Measurements from ENCODE around the gene COX10. TPM values are rescaled to one million over a fixed set of nuclear protein-coding genes. Genes with fewer than 3 reads are reported as not detected.
"Not testable (repeated sequence)": the region's sequence is repeated elsewhere in the genome, so short reads cannot be mapped to it uniquely, and the experiment has no call there.

The COX10 gene
- total and polyA plus RNA-seq, 2 experiments from 2014 or later: 13.9 to 18.5 TPM

GRCh38 chr17:14225254-14225980 is 156.1 kb downstream of the COX10 start:
- Histone ChIP-seq H3K27ac (no peak overlapping the region), H3K27me3 (replicated peaks; ENCODE audit: insufficient read depth) (no peaks in the 10 kb centered on the region), H3K4me2 (ENCODE audit: unreplicated experiment) (no peak overlapping the region), H3K9ac (no peak overlapping the region), H4K20me1 (ENCODE audit: insufficient read depth) (no peaks in the 10 kb centered on the region), H3K4me3 (no peak overlapping the region), H3K36me3 (ENCODE audit: low read depth) (no peaks in the 10 kb centered on the region), H3K9me3 (ENCODE audit: low read depth) (no peaks in the 10 kb centered on the region), H2AFZ (no peak overlapping the region), H3K9me2 (ENCODE audit: insufficient read depth) (no peaks in the 10 kb centered on the region), H3F3A (ENCODE audit: insufficient read depth) (peaks cover 12% of the 10 kb centered on the region; the same call in 1 of the 2 replicates), H3K4me1 (ENCODE audit: insufficient read depth) (peaks cover 9% of the 10 kb centered on the region; the same call in 1 of the 2 replicates), H3K79me2 (ENCODE audit: insufficient read depth) (no peaks in the 10 kb centered on the region)
- DNase-seq: no peak
- in situ Hi-C loops (cut with MboI): no loop called here
- TF ChIP-seq EZH2phosphoT487 (IDR thresholded peaks at IDR 0.05; ENCODE audit: insufficient read depth, low read depth) (no peak), EZH2 (IDR thresholded peaks at IDR 0.05; ENCODE audit: insufficient read depth, poor library complexity, severe bottlenecking) (no peak)
- WGBS, 2 experiments (ENCODE audit: low coverage in 1 of 2, low lambda C conversion rate in 2 of 2, missing lambda C conversion rate in 2 of 2): 90 to 91% methylated on average over 10 of the region's 10 CpGs

- no peaks in the 10 kb centered on the region for H3K79me2 ChIP-seq (ENCODE audit: insufficient read depth)
- no peak overlapping the region for H3K27ac ChIP-seq
- WGBS, 2 experiments (ENCODE audit: low coverage in 1 of 2, low lambda C conversion rate in 2 of 2, missing lambda C conversion rate in 2 of 2): 92 to 96% methylated on average over 7 of the region's 7 CpGs
- no peak overlapping the region for H3K9ac ChIP-seq
- no peaks in the 10 kb centered on the region for H3K36me3 ChIP-seq (ENCODE audit: low read depth)
- no peaks in the 10 kb centered on the region for H3K27me3 ChIP-seq (replicated peaks; ENCODE audit: insufficient read depth)
- no peaks in the 10 kb centered on the region for H3K9me3 ChIP-seq (ENCODE audit: low read depth)
- H3K4me2 ChIP-seq (ENCODE audit: unreplicated experiment): no peak overlapping the region
- H3K4me1 ChIP-seq (ENCODE audit: insufficient read depth): peaks cover 9% of the 10 kb centered on the region; the same call in 1 of the 2 replicates
- H3K4me3 ChIP-seq: no peak overlapping the region
- TF ChIP-seq EZH2phosphoT487 (IDR thresholded peaks at IDR 0.05; ENCODE audit: insufficient read depth, low read depth): no peak
- no peak for TF ChIP-seq EZH2 (IDR thresholded peaks at IDR 0.05; ENCODE audit: insufficient read depth, poor library complexity, severe bottlenecking)
- H4K20me1 ChIP-seq (ENCODE audit: insufficient read depth): no peaks in the 10 kb centered on the region
- H3F3A ChIP-seq (ENCODE audit: insufficient read depth): peaks cover 12% of the 10 kb centered on the region
- no peak for DNase-seq
- in situ Hi-C loops (cut with MboI): no loop called here
- H2AFZ ChIP-seq: no peak overlapping the region
- no peaks in the 10 kb centered on the region for H3K9me2 ChIP-seq (ENCODE audit: insufficient read depth)
Observed at GRCh38 chr17:14227052-14227451, 157.7 kb downstream of the COX10 start.

- TF ChIP-seq EZH2phosphoT487 (IDR thresholded peaks at IDR 0.05; ENCODE audit: insufficient read depth, low read depth) (no peak), EZH2 (IDR thresholded peaks at IDR 0.05; ENCODE audit: insufficient read depth, poor library complexity, severe bottlenecking) (no peak)
- WGBS, 2 experiments (ENCODE audit: low coverage in 1 of 2, low lambda C conversion rate in 2 of 2, missing lambda C conversion rate in 2 of 2): 29 to 38% methylated on average over 4 of the region's 4 CpGs
Observed at GRCh38 chr17:14228903-14229302, 159.6 kb downstream of the COX10 start.

GRCh38 chr17:14231187-14231586 is 161.9 kb downstream of the COX10 start:
- H3K4me1 ChIP-seq (ENCODE audit: insufficient read depth); H3K79me2 ChIP-seq (ENCODE audit: insufficient read depth); H3K36me3 ChIP-seq (ENCODE audit: low read depth); H3K27me3 ChIP-seq (replicated peaks; ENCODE audit: insufficient read depth); H3K9ac ChIP-seq; H3K9me2 ChIP-seq (ENCODE audit: insufficient read depth); H4K20me1 ChIP-seq (ENCODE audit: insufficient read depth); H3K9me3 ChIP-seq (ENCODE audit: low read depth); in situ Hi-C loops (cut with MboI): not testable (repeated sequence)
- Histone ChIP-seq H3K4me2 (ENCODE audit: unreplicated experiment) (peak overlapping the region; percentile 11), H3K27ac (peak overlapping the region; percentile 47; the same call in 1 of the 2 replicates), H3K4me3 (peak overlapping the region; percentile 68), H2AFZ (peak overlapping the region; percentile 76), H3F3A (ENCODE audit: insufficient read depth) (peaks cover 12% of the 10 kb centered on the region)
- WGBS, 2 experiments (ENCODE audit: low coverage in 1 of 2, low lambda C conversion rate in 2 of 2, missing lambda C conversion rate in 2 of 2): 13 to 17% methylated on average over 4 of the region's 6 CpGs
- DNase-seq: peak; percentile 20

More at GRCh38 chr17:14228903-14229302, 159.6 kb downstream of the COX10 start:
- H3K9me2 ChIP-seq (ENCODE audit: insufficient read depth): no peaks in the 10 kb centered on the region
- in situ Hi-C loops (cut with MboI): no loop called here
- no peak overlapping the region for H3K27ac ChIP-seq
- peaks cover 12% of the 10 kb centered on the region for H3F3A ChIP-seq (ENCODE audit: insufficient read depth)
- H3K27me3 ChIP-seq (replicated peaks; ENCODE audit: insufficient read depth): no peaks in the 10 kb centered on the region
- peak overlapping the region; percentile 45 for H2AFZ ChIP-seq
- H3K9ac ChIP-seq: no peak overlapping the region
- H4K20me1 ChIP-seq (ENCODE audit: insufficient read depth): no peaks in the 10 kb centered on the region
- peaks cover 9% of the 10 kb centered on the region; the same call in 1 of the 2 replicates for H3K4me1 ChIP-seq (ENCODE audit: insufficient read depth)
- H3K4me2 ChIP-seq (ENCODE audit: unreplicated experiment): no peak overlapping the region
- no peaks in the 10 kb centered on the region for H3K36me3 ChIP-seq (ENCODE audit: low read depth)
- DNase-seq: peak; percentile 10
- H3K79me2 ChIP-seq (ENCODE audit: insufficient read depth): no peaks in the 10 kb centered on the region
- H3K4me3 ChIP-seq: no peak overlapping the region
- H3K9me3 ChIP-seq (ENCODE audit: low read depth): no peaks in the 10 kb centered on the region

- in situ Hi-C loops (cut with MboI); H3K36me3 ChIP-seq (ENCODE audit: low read depth); H3K9me2 ChIP-seq (ENCODE audit: insufficient read depth); H3K27me3 ChIP-seq (replicated peaks; ENCODE audit: insufficient read depth); H3F3A ChIP-seq (ENCODE audit: insufficient read depth); H3K9ac ChIP-seq; H3K27ac ChIP-seq; H3K4me2 ChIP-seq (ENCODE audit: unreplicated experiment); H2AFZ ChIP-seq; DNase-seq; H3K4me3 ChIP-seq; H3K4me1 ChIP-seq (ENCODE audit: insufficient read depth); H3K9me3 ChIP-seq (ENCODE audit: low read depth); H4K20me1 ChIP-seq (ENCODE audit: insufficient read depth); H3K79me2 ChIP-seq (ENCODE audit: insufficient read depth): not testable (repeated sequence)
- 95 to 98% methylated on average over 2 of the region's 2 CpGs for WGBS, 2 experiments (ENCODE audit: low coverage in 1 of 2, low lambda C conversion rate in 2 of 2, missing lambda C conversion rate in 2 of 2)
Observed at GRCh38 chr17:14235047-14235446, 165.7 kb downstream of the COX10 start.

GRCh38 chr17:14236032-14236431 is 166.7 kb downstream of the COX10 start:
- H3K79me2 ChIP-seq (ENCODE audit: insufficient read depth); H3K36me3 ChIP-seq (ENCODE audit: low read depth); DNase-seq; H3K4me1 ChIP-seq (ENCODE audit: insufficient read depth); H4K20me1 ChIP-seq (ENCODE audit: insufficient read depth); H3K4me2 ChIP-seq (ENCODE audit: unreplicated experiment); H3K27ac ChIP-seq; H3K9me3 ChIP-seq (ENCODE audit: low read depth); H3K27me3 ChIP-seq (replicated peaks; ENCODE audit: insufficient read depth); H2AFZ ChIP-seq; in situ Hi-C loops (cut with MboI); H3K9me2 ChIP-seq (ENCODE audit: insufficient read depth); H3F3A ChIP-seq (ENCODE audit: insufficient read depth); H3K4me3 ChIP-seq; H3K9ac ChIP-seq: not testable (repeated sequence)
- 85 to 90% methylated on average over 8 to 9 of the region's 9 CpGs for WGBS, 2 experiments (ENCODE audit: low coverage in 1 of 2, low lambda C conversion rate in 2 of 2, missing lambda C conversion rate in 2 of 2)

- H3K27me3 ChIP-seq (replicated peaks; ENCODE audit: insufficient read depth); H3F3A ChIP-seq (ENCODE audit: insufficient read depth); H3K9me3 ChIP-seq (ENCODE audit: low read depth); H3K4me2 ChIP-seq (ENCODE audit: unreplicated experiment); H3K36me3 ChIP-seq (ENCODE audit: low read depth); H3K9ac ChIP-seq; H2AFZ ChIP-seq; DNase-seq; H3K27ac ChIP-seq; H3K4me3 ChIP-seq; H3K79me2 ChIP-seq (ENCODE audit: insufficient read depth); H3K9me2 ChIP-seq (ENCODE audit: insufficient read depth); H4K20me1 ChIP-seq (ENCODE audit: insufficient read depth); in situ Hi-C loops (cut with MboI); H3K4me1 ChIP-seq (ENCODE audit: insufficient read depth): not testable (repeated sequence)
- 87 to 88% methylated on average over 11 of the region's 11 CpGs for WGBS, 2 experiments (ENCODE audit: low coverage in 1 of 2, low lambda C conversion rate in 2 of 2, missing lambda C conversion rate in 2 of 2)
Observed at GRCh38 chr17:14236762-14237161, 167.5 kb downstream of the COX10 start, which contains the start of gene CDRT15. CDRT15 (minus strand) TSS chr17:14236862; CDS start chr17:14236833, 29 bp downstream.

Measured in GM23248 (cell line).